A673 (cell line): ENCODE data around the gene MCM8. TPM values are rescaled to one million over a fixed set of nuclear protein-coding genes. Genes with fewer than 3 reads are reported as not detected.

Experiments
- BruUV-seq: library from RNA; stranded (reverse); fragments of 400-500 nt; replicated peaks from 2 replicates; lab custom pipeline; 2021; lab: Mats Ljungman, UMichigan
- CTCF ChIA-PET: fragments of 300-600 bp; sonication (Branson Sonifier 250); formaldehyde crosslinking; loops from one replicate; lab custom pipeline; 2022; ENCODE audit warnings: antibody characterized with exemption; lab: Charles Lee
- POLR2A ChIA-PET: fragments of 300-600 bp; sonication (Branson Sonifier 250); formaldehyde crosslinking; loops from one replicate; lab custom pipeline; 2022; ENCODE audit warnings: antibody characterized with exemption; ENCODE audit not compliant: low non-redundant PET; lab: Charles Lee
- DNase-seq: peaks from one replicate; pipeline ENCODE4 v3.0.0-alpha.2; 2015; ENCODE audit warnings: low spot score
- H3K27ac ChIP-seq: fragments of 200-600 bp; sonication (generic); 2 replicates; pipeline ENCODE4 v1.5.1; 2016; ENCODE audit warnings: mixed run types, low read depth, mild to moderate bottlenecking, mixed read lengths, antibody characterized with exemption, low read length; ENCODE audit not compliant: poor library complexity, severe bottlenecking
- H3K27me3 ChIP-seq: fragments of 200-600 bp; sonication (generic); replicated peaks from 2 replicates; pipeline ENCODE4 v1.6.1; 2017; ENCODE audit warnings: mixed run types, low read depth, mild to moderate bottlenecking, mixed read lengths, antibody characterized with exemption, low read length; ENCODE audit not compliant: insufficient read depth, poor library complexity
- H3K36me3 ChIP-seq: fragments of 200-600 bp; sonication (generic); 2 replicates; pipeline ENCODE4 v1.6.1; 2016; ENCODE audit warnings: mixed run types, mild to moderate bottlenecking, mixed read lengths, antibody characterized with exemption, low read length; ENCODE audit not compliant: insufficient read depth, poor library complexity, severe bottlenecking
- H3K4me1 ChIP-seq: fragments of 200-600 bp; sonication (generic); 2 replicates; pipeline ENCODE4 v1.6.1; 2017; ENCODE audit warnings: mixed run types, mild to moderate bottlenecking, mixed read lengths, antibody characterized with exemption, low read length; ENCODE audit not compliant: insufficient read depth, poor library complexity, severe bottlenecking
- H3K4me3 ChIP-seq: fragments of 200-600 bp; sonication (generic); 2 replicates; pipeline ENCODE4 v1.5.1; 2016; ENCODE audit warnings: low read depth, mixed run types, mild to moderate bottlenecking, mixed read lengths, low read length; ENCODE audit not compliant: poor library complexity, severe bottlenecking
- H3K9me3 ChIP-seq: fragments of 200-600 bp; sonication (generic); 2 replicates; pipeline ENCODE4 v1.6.1; 2016; ENCODE audit warnings: mixed run types, low read depth, mild to moderate bottlenecking, mixed read lengths, antibody characterized with exemption, low read length; ENCODE audit not compliant: poor library complexity, severe bottlenecking
- CTCF ChIP-seq: fragments of 300-800, 200-600 bp; sonication (generic); conservative IDR thresholded peaks from 2 replicates; pipeline ENCODE4 v1.5.1; 2017; ENCODE audit warnings: low read depth, mild to moderate bottlenecking, antibody characterized with exemption, low read length, moderate library complexity, mixed read lengths
- EZH2 ChIP-seq: fragments of 200-600 bp; sonication (generic); IDR thresholded peaks from 2 replicates; pipeline ENCODE4 v1.6.1; 2017; ENCODE audit warnings: borderline replicate concordance, low read depth, mild to moderate bottlenecking, mixed read lengths, antibody characterized with exemption, low read length; ENCODE audit not compliant: poor library complexity, severe bottlenecking
- intact Hi-C: fragments of 100-400 bp; cut with micrococcal nuclease; formaldehyde crosslinking; loops from one replicate; pipeline ENCODE4 v1.10.0; 2022; ENCODE audit not compliant: unreplicated experiment
- total RNA-seq: library from RNA; stranded (reverse); gene quantifications from 2 replicates; pipeline ENCODE4 v1.2.3, GENCODE V29; 2021

MCM8 gene
- total RNA-seq, 1 experiment from 2014 or later, result 56.4 TPM

DNA sequence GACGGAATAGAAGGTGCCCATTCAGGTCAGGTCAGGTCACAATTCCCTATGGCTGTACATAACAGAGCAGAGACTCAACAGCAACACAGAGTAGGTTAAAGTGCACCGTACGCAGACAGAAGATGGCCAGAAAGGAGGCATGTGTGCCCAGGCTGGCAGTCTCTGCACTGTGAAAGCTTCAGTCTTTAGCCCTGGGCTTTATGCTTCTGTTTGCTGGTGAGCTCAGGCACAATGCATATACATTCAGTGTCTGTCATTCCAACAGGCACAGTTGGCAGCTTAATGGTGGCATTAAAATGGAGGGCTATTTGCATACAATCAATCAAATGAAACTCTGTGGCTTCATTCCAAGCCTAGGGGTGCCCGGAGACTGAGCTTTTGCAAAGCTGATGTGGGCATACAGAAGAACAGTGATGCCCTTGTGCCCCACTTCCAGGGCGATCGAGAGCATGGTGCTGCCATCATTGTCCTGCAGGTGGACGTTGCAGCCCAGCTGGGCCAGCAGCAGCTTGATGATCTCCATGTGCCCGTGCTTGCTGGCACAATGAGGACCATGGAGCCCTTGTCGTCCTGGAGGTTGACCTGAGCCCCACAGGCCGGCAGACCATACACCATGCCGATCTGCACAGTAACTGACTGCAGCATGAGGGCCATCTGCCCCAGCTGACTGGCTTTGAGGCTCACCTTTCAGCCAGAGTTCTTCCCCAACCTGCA, 22.5 kb upstream of the MCM8 start:
- H3K27ac ChIP-seq, result no peak overlapping the region
- no peaks in the 10 kb centered on the region for H3K36me3 ChIP-seq
- intact Hi-C loops, result no loop called here
- CTCF ChIA-PET, result no interaction called here
- no peaks in the 10 kb centered on the region for H3K27me3 ChIP-seq
- no peaks in the 10 kb centered on the region for H3K9me3 ChIP-seq
- no peak for DNase-seq
- H3K4me1 ChIP-seq, result no peaks in the 10 kb centered on the region
- H3K4me3 ChIP-seq, result no peak overlapping the region
- BruUV-seq, result no TSS peak
- POLR2A ChIA-PET, result no interaction called here
- TF ChIP-seq EZH2, result no peak
- TF ChIP-seq CTCF, result no peak

DNA sequence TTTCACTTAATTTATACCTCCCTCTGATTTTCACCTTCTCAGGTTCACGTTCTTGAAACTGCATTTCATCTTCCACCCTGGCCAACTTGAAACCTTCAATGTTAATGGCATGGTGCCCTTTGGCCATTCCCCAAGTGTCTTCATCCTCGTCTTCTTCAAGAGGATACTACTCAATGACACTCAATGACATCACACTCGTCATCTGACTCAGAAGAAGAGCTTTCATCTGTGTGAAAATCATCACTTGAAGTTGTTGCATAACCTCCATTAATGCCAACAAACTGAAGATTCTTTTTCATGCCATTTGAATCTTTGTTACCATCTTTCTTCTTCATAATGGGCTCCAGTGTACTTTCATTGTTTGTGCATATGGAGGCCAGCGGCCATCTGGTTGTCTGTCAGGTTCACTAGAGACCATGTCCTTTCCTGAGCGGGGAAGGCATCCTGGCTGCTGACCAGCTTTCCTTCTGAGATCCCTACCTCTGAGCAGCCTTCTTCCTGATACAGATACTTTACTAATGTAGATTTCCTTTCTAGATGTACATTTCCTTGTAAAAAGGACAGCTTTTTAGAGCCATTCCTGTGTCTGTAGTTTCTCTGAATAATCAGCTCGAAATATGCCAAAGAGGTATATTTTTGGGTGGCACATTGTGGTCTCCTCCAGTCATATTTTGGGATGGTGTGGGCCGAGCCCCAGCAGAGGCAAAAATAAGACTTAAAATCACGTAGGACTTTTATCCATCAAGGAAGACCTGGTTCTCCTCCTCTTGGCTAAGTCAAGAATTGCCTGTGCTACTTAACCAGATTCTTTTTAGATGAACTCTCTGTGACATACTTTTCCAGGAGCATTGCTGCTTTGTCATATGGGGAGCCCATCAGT, 21.4 kb upstream of the MCM8 start:
- Histone ChIP-seq H3K4me3 (no peak overlapping the region), H3K27ac (no peak overlapping the region), H3K4me1 (no peaks in the 10 kb centered on the region), H3K9me3 (no peaks in the 10 kb centered on the region), H3K36me3 (no peaks in the 10 kb centered on the region), H3K27me3 (no peaks in the 10 kb centered on the region)
- intact Hi-C loops, result no loop called here
- BruUV-seq, result no TSS peak
- ChIA-PET POLR2A (no interaction called here), CTCF (no interaction called here)
- no peak for DNase-seq
- TF ChIP-seq CTCF, result no peak

- ChIA-PET CTCF (no interaction called here), POLR2A (no interaction called here)
- no TSS peak for BruUV-seq
- intact Hi-C loops, result loop anchor here (5.0 kb wide), 1 partner anchor 404 kb away; no protein-coding TSS in a partner anchor
- TF ChIP-seq CTCF (no peak), EZH2 (no peak)
- Histone ChIP-seq H3K4me1 (no peaks in the 10 kb centered on the region), H3K36me3 (no peaks in the 10 kb centered on the region), H3K9me3 (no peaks in the 10 kb centered on the region), H3K27me3 (no peaks in the 10 kb centered on the region), H3K27ac (no peak overlapping the region), H3K4me3 (no peak overlapping the region)
- no peak for DNase-seq
Measured at GRCh38 chr20:5931411-5931810, 19.0 kb upstream of the MCM8 start.
